Activated CD8-positive, alpha-beta memory T cell treated with anti-CD3 and anti-CD28 coated beads for 4 hours (primary cell): ENCODE data around the gene FNBP1.

ENCODE experiments used
- DNase-seq, 2 donors: peaks; one replicate each; pipeline ENCODE4 v3.0.0-alpha.2; 2020; ENCODE audit warnings: low read depth in 2 of 2

Gene FNBP1

DNA sequence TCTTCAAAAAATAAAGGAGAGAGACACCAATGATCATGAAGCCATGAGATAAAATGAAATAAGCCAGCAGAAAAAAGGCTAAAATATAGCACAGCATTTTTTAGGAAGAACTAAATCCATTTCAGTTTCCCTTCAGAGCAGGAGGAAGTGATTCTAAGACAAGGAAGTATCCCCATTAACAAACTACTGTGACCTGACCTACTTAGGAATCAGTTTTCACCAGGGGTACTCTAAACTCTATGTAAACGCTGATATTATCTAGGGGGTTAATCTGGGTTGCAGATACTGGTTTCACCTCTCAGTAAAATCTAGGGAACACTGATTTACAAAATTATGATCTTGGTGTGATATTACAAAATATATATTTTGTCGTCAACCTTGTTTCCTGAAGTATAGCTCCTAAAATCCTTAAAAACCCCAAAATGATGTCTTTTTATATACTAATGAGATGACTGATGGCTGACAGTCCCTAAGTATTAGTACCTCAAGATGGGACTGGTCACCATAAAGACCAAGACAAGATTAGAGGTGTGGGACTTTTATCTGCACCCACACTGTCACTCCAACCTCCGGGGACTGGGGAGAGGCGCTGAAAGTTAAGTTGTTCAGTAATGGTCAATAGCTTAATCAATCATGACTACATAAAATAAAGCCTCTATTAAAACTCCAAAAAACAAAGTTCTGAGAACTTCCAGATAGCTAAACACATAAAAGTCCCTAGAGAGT, 2.9 kb upstream of the FNBP1 start:
- no peak for DNase-seq

DNA sequence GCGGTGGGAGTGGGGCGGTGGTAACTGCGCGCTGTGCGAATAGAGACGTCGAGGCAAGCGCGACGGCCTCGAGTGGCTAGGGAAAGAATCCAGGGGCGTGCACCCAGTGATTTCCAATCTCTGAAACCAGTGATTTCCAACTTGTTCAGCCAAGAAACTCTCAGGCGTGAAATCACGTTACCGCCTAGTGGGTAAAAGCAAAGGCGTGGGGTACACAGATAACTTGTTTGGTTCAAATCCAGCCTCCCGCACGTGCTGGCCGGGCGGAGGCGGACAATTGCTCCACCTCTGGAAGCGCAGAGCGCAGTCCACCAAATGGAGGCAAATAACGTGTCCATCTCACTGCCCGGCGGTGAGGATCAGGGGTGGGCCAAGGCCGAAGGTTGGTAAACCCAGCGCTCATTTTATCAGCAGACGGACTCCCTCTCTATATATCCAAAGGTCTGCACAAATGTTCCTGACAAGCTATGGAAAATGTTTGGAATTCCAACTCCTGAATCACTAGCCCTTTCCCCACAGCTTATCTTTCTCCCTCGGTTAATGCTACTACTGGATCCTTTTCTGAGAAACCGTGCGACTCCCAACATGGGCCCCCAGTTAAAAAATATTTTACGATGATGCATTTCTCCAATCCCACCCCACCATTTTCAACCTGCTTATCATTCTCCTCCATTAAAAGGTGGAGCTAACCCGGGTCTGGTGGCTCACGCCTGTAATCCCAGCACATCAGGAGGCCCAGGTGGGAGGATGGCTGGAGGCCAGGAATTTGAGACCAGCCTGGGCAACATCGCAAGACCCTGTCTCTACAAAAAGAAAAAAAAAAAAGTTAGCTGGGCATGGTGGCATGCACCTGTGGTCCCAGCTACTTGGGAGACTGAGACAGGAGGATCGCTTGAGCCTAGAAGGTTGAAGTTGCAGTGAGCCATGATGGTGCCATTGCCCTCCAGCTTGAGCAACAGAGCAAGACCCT, 950 bp upstream of the FNBP1 start:
- DNase-seq = no peak

DNA sequence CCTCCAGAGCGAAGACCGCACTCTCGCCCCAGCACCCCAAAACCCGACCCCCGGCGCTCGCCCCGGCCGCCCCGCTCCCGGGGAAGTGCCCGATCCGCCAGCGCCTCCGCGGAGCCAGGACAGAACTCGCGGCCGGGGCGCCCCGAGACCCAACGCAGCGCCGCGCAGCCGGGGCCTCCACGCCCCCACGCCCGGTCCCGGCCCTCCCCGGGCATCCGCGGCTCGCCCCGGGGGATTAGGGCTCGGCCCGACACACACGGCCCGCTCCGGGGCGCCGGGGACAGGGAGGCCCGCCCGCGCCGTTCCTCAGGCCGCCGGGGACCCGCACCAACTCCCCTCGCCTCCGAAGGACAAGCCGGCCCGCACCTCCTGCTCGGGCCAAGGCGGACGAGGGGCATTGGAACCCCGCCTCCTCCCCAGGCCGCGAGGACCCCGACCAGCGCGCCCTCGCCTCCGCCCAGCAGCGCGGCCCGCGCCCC, 544 bp downstream of the FNBP1 start:
- no peak for DNase-seq

DNA sequence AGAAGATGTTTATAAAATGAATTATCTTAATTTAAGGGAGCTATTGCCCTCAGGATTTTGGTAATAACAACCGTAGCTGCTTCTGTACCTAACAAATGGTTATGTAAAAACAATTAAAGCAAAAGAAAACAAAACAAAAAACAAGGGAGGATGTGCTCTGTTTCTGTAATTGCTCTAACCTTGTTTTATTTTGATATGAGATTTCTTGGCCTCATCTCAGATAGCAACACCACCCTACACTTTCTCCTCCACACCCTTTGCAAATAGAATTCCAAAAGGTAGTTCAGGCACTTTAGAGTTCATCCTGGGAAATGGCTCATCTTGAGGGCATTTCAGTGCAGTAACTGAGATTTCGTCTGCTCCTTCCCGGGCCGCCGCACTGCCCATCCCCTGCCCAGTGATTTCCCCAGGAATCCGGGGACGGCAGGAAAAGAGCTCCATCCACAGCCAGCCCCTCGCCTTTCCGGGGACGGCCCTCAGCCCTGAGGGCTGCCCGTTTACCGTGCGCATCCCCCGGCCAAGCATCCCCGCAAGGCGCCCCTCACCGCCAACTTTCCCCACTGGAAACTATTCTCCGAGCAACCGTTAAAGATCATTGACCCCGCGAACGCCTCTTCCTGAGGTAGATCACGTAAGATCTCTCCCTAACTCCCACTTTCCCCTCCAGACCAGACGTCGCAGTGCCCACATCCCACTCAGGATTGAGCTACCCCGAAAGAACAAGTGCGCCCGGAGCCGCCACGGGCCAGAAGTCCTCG, 1.2 kb downstream of the FNBP1 start:
- no peak for DNase-seq

DNA sequence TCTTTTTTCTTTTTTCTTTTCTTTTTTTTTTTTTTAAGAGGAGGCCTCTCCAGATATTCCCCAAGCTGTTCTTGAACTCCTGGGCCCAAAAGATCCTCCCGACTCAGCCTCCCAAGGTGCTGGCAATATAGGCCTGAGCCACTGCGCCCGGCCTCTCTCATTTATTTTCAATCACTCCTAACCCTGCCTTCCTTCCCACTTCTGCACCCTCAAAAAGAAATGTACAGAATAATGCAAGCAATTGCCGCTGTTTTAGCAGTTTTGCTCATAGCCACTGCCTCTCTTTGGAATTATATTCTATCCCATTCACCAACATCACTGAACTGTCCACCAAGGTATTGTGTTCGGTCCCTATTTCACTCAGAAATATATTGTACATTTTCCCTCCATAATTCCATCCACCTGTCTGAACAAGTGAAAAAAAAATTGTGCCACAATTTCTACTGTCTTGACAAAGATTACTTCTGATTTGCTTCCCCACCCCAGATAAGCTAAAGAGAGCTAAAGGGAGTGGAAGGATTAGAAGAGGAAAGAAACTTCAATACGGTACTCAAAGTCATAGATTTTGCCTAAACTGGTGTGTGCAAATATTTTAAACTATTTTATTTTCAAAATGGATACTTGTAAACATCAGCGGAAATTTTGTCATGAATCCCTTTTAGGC, 1.9 kb downstream of the FNBP1 start:
- no peak for DNase-seq

DNA sequence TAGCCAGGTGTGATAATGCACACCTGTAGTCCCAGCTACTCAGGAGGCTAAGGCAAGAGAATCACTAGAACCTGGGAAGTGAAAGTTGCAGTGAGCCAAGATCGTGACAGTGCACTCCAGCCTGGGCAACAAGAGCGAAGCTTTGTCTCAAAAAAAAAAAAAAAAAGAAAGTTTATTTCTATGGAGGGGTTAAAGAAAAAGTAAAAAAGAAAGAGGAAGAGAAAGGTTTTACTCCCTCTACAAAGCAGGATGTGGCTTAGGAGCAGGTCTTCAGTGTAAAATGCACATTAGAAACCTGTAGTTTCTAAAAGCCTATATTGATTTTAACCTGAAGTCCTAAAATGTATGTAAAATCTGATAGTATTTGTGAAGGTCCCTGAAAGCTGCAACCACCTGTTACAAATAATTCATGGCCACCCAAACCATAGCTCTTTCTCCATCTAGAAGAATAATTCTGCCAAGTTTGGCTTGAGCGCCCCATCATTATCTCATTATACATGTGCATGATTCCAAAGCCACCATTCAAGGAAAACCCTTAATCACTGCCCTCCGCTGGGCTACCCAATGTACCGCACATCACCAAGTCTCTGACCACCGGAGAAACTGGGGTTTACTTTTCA, 3.4 kb downstream of the FNBP1 start:
- DNase-seq = no peak

DNA sequence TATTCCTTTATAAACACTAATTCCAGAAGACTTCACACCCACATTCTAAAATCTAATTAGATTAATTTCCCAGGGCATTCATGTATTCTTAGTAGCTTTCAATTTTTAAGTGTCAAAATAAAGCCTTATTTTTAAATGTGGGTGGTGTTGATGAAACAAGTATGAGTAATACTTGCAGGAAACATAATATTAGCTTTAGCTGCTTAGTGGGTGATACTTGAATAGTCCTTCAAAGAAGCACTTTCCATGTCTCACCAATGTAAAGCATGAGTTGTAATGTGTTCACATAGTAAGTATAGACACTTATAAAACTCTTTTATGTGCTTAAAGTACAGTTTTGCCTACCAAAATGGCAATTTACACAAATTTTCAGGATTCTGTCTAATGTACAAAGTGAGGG, 6.9 kb downstream of the FNBP1 start:
- no peak for DNase-seq

DNA sequence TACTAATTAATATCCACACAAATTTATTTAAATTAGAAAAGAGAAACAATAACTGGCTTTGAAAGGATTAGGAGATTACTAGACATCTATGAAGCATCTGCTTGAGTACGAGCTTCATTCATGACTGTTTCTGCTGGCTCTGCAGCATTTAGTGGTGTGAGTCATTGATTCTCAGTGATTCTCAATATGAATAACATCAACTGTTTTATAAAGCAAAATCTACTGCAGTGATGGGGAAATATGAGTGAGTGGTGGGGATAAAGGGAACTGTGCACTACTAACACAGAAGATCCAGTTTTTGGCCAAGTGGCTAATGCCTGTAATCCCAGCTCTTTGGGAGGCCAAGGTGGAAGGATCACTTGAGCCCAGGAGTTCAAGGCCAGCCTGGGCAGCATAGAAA, 8.4 kb downstream of the FNBP1 start:
- DNase-seq = no peak

DNA sequence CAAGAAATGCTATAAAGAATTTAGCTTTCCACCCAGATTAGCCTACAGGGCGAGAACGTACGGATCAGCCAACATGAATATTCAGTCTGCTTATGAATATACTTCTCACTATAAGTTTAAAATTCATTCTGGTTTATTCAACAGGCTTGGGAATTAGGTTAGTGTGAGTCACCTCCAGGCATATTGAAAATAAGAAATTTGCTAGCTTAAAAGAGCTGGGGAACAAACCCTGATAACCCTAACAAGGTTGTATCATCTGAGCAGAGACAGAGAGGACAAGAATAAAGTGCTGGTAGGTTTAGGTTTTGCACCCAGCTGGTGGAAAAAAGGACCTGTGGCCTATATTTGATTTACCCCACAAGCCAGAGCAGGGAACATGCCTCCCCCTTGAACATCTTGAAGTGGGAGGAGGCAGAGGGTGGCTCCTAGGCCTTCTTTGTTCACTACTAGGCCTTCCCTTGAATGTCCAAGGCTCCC, 12.3 kb downstream of the FNBP1 start:
- no peak for DNase-seq

DNA sequence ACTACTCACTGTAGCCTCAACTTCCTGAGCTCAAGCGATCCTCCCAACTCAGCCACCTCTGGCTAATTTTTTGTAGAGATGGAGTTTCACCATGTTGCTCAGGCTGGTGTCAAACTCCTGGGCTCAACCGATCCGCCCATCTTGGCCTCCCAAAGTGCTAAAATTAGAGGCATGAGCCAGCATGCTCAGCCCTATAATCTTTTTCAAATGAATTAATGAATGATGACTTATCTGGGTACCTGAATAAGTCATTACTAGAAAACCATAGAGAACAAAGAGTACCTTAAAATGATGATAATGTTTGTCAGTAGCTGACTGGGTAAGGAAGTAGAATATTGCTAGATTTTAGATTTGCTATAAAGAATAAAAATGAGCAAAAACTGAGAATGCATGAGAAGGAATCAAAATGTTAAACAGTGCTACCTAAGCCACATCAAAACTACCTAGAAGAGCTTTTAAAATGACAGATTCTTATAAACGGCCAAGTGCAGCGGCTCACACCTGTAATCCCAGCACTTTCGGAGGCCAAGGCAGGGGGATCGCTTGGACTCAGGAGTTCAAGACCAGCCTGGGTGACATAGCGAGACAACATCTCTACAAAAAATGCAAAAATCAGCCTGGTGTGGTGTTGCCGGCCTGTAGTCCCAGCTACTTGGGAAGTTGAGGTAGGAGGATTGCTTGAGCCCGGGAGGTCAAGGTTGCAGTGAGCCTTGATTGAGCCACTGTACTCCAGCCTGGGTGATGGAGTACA, 13.6 kb downstream of the FNBP1 start:
- DNase-seq = no peak

DNA sequence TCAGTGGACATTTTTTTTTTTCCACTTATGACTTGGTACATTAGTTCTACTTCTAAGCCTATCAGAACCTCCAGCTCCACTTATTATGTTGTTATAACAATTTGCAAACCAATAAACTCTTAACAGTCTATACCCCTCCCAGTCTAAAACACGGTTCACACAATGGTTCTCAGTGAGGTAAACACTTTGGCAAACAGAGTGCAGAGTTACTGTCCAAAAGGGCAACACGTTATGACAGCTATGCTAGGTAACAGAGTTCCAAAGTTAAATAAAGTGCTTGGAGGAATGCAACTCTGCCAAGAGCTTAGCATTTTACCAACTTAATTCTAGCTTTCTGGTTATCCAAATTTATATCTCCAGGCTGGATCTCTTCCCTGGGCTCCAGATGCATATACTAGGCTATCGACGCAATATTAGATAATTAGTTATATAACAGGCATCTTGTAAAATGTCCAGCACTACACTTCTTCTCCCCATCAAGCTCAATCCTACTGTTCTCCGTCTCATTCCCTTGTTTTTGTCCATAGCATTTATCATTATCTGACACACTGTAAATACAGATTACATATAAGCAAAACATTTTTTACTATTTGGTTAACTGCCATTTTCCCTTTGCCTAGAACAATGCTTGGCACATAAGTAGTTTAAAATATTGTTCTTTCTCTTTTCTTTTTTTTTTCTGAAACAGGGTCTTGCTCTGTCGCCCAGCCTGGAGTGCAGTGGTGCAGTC, 14.3 kb downstream of the FNBP1 start:
- DNase-seq = no peak

DNA sequence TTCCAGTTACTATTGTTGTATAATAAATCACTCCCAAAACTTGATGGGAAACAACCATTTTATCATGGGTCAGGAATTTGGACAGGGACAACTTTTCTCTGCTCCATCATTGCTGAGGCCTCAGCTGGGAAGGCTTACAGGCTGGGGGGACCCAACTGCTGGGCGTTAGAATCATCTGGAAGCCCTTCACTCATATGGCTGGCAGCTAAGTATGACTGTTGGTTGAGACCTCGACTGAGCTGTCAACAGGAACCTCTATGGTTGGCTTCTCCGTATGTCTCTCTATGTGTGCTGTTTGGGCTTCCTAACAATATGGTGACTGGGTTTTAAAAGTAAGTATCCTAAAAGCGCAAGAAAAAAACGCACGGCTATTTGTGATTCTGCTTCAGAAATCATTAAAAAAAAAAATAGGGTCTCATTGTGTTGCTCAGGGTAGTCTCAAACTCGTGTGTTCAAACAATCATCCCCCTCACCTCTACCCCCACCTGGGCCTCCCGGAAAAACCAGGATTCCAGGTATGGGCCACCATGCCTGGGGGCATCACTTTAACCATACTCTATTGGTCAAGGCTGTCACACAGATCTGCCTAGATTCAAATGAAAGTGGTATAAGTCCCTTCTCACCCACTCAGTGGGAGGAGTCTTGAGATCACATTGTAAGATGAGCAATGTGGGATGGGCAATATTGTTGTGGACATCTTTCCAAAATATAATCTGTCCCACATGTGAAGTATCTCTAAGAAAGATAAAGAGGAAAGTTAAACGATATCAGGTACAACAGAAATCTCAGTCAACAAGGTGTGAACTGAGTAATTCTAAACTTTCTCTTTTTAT, 15.2 kb downstream of the FNBP1 start:
- no peak for DNase-seq

DNA sequence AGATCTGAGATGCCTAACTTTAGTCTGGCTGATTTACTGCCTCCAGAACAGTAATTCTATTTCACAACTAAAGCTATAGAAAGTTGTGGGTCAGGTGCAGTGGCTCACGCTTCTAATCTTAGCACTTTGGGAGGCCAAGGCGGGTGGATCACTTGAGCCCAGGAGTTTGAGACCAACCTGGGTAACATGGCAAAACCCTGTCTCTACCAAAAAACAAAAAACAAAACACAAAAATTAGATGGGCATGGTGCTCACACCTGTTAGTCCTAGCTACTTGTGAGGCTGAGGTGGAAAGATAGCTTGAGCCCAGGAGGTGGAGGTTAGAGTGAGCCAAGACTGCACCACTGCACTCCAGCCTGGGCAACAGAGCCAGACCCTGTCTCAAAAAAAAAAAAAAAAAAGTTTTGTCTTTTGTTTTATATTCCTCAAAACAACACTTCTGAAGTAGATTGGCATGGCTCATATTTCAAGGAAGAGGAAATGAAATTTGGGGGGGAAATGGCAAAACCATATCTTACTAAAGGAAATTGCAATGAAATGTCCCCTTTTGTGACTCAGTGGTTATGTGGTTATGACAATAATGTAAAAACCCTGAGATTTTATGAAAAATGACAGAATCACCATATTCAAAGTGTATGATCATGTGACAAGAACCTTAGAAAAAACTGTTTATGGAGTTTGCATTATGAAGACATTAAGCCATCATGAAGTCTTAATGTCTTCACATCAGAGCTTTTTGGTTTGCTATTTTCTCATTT, 16.2 kb downstream of the FNBP1 start:
- no peak for DNase-seq

DNA sequence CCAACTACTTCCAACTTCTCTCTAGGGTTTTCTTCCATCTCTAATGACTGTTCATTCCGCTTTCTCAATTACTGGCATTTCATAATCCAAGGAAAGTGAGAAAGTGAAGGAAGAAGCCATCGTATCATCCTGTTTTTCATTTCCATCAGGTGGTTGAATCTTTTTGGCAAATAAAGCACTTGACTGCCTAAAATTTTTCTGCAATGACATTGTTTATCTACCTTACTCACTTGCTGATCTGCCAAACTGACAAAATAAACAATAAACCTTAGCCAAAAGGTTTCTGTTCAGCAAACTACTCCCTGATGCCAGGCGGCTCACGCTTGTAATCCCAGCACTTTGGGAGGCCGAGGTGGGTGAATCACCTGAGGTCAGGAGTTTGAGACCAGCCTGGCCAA, 18.4 kb downstream of the FNBP1 start:
- DNase-seq = no peak

DNA sequence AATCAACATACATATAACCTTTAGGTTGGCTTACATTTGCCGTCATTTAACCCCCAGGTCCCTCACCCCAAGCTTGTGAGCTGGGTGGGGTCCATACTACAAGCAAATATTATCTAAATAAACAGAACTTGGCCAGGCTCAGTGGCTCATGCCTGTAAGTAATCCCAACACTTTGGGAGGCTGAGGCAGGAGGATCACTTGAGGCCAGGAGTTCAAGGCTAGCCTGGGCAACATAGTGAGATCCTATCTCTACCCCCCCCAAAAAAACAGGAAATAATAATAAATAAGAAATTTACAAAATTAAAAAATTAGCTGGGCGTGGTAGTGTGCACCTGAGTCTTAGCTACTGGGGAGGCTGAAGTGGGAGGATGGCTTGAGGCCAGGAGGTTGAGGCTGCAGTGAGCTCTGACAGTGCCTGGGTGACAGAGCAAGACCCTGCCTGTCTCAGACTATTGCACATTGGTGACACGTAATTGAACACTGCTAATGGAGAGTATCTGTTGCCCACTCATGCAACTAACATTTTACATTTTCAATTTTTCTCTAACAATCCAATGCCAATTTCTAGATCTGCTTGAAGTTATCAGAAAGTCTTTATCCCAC, 18.9 kb downstream of the FNBP1 start:
- no peak for DNase-seq

DNA sequence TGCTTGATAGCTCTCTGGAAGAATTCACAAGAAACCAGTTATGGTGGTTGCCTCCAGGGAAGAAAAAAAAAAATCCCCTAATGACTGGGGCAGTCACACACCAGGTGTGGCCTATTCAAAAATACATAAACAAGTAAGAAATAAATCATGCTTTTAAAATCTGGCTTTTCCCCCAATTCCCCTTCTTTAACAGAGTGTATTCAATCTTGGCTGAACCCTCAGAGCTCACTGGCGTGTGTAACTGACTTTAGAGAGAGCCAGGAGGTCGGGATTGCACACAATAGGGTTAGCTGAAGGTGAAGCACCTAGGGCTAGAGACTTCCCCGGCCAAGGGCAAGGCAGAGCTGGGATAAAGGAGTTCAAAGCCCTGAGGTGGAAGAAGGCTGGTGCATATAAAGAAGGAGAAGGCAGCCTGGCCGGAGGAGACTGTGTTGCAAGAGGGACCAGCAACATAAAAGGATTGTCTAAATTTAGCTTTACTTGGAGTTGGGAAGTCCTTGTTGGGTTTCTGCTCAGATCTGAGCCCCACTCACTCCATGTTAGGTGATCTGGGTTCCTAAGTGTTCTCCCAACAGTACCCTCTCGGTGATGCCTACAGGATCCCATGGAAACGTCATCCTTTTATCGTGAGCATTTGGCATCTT, 19.7 kb downstream of the FNBP1 start:
- DNase-seq = no peak

DNA sequence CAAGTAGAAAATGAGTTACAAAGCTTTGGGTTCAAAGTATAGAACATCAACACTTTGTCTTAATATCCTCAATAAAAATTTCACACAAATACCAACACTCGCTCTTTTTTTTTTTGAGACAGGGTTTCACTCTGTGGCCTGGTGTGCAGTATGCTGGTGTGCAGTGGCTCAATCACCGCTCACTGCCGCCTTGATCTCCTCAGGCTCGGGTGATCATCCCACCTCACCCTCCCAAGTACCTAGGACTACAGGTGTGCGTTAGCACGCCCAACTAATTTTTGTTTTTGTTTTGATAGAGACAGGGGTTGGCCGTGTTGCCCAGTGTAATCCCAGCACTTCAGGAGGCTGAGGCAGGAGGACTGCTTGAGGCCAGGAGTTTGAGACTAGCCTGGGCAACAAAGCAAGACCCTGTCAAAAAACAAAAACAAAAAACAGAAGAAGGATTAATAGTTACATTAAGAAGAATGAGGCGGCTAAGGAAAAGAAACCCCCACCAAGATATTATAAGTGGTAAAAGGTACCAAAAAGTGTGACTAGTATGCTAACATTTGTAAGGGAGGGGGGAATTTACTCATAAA, 20.3 kb downstream of the FNBP1 start:
- DNase-seq = no peak
